Bronchial epithelial cell (primary cell): ENCODE results near the gene SPZ1. TPM values are rescaled to one million over a fixed set of nuclear protein-coding genes. Genes with fewer than 3 reads are reported as not detected.
"Not testable (repeated sequence)": the region's sequence is repeated elsewhere in the genome, so short reads cannot be mapped to it uniquely, and the experiment has no call there.

Source experiments
- DNase-seq: peaks from one replicate; pipeline ENCODE4 v3.0.0-alpha.2; 2010; ENCODE audit warnings: low read depth
- FAIRE-seq: peaks from 2 replicates; lab custom pipeline; 2011; peaks lifted over from hg19 to GRCh38; lab: Jason Lieb, UNC
- H3K27me3 ChIP-seq: 2 replicates; pipeline ENCODE4 v1.5.1; 2011; ENCODE audit warnings: low read length; ENCODE audit not compliant: control insufficient read depth, insufficient read depth
- H3K36me3 ChIP-seq: 2 replicates; pipeline ENCODE4 v1.5.1; 2011; ENCODE audit warnings: low read length; ENCODE audit not compliant: control insufficient read depth, insufficient read depth
- H3K4me3 ChIP-seq: 2 replicates; pipeline ENCODE4 v1.5.1; 2011; ENCODE audit warnings: mild to moderate bottlenecking, low read depth, low read length, control low read depth
- total RNA-seq: library from RNA; depleted of rRNA; stranded (reverse); fragments of >200 nt; gene quantifications from 2 replicates; pipeline ENCODE4 v1.2.1, GENCODE V29; 2014
- TF ChIP-seq, protein P1 (sequence below): IDR thresholded peaks from 2 replicates; pipeline ENCODE4 v1.5.1; 2011; ENCODE audit warnings: mild to moderate bottlenecking, moderate library complexity, low read length, control low read depth, inconsistent platforms; ENCODE audit not compliant: insufficient read depth, severe bottlenecking

The SPZ1 gene, protein sequence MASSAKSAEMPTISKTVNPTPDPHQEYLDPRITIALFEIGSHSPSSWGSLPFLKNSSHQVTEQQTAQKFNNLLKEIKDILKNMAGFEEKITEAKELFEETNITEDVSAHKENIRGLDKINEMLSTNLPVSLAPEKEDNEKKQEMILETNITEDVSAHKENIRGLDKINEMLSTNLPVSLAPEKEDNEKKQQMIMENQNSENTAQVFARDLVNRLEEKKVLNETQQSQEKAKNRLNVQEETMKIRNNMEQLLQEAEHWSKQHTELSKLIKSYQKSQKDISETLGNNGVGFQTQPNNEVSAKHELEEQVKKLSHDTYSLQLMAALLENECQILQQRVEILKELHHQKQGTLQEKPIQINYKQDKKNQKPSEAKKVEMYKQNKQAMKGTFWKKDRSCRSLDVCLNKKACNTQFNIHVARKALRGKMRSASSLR
- total RNA-seq: not detected in 2 replicates

GRCh38 chr5:80319702-80320101 lies at the start of gene SPZ1:
Gene SPZ1 (plus strand): TSS chr5:80320002. CDS start chr5:80320216, 214 bp downstream.
- no peak for DNase-seq
- TF ChIP-seq, protein P1, sequence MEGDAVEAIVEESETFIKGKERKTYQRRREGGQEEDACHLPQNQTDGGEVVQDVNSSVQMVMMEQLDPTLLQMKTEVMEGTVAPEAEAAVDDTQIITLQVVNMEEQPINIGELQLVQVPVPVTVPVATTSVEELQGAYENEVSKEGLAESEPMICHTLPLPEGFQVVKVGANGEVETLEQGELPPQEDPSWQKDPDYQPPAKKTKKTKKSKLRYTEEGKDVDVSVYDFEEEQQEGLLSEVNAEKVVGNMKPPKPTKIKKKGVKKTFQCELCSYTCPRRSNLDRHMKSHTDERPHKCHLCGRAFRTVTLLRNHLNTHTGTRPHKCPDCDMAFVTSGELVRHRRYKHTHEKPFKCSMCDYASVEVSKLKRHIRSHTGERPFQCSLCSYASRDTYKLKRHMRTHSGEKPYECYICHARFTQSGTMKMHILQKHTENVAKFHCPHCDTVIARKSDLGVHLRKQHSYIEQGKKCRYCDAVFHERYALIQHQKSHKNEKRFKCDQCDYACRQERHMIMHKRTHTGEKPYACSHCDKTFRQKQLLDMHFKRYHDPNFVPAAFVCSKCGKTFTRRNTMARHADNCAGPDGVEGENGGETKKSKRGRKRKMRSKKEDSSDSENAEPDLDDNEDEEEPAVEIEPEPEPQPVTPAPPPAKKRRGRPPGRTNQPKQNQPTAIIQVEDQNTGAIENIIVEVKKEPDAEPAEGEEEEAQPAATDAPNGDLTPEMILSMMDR: no peak
- H3K4me3 ChIP-seq: no peak within 1 kb of the TSS
- H3K36me3 ChIP-seq: no peaks in the 10 kb centered on the region
- H3K27me3 ChIP-seq: no peaks in the 10 kb centered on the region
- no peak for FAIRE-seq

GRCh38 chr5:80270543-80270942 lies 49.3 kb upstream of the SPZ1 start:
- H3K27me3 ChIP-seq, FAIRE-seq: not testable (repeated sequence)

GRCh38 chr5:80275347-80275746 lies 44.5 kb upstream of the SPZ1 start:
- peak; percentile 12 for DNase-seq
- Histone ChIP-seq H3K4me3 (no peak overlapping the region), H3K36me3 (no peaks in the 10 kb centered on the region), H3K27me3 (no peaks in the 10 kb centered on the region)
- FAIRE-seq: no peak
- TF ChIP-seq, protein P1: peak; percentile 9

More at GRCh38 chr5:80270543-80270942, 49.3 kb upstream of the SPZ1 start:
- not testable (repeated sequence) for H3K36me3 ChIP-seq, DNase-seq, H3K4me3 ChIP-seq

DNA sequence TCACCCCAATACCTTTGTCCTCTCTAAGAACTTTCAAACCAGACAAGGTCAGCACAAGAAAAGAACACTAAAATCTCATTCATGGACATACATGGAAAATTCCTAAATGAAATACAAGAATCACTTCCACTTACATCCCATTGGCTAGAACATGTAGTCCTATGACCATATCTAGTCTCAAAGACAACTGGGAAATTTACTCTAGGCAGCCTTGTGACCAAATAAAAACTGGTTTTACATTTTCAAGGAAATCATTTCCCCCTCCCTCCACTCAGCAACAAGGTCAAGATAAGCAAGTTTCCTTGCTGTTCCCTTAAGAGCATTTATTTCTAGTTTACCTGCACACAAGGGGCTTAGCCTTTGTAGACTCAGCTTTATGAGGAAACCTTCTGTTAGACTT lies 43.6 kb upstream of the SPZ1 start:
- FAIRE-seq (no peak), DNase-seq (no peak)
- H3K36me3 ChIP-seq: no peaks in the 10 kb centered on the region
- TF ChIP-seq, protein P1: no peak
- no peak overlapping the region for H3K4me3 ChIP-seq
- H3K27me3 ChIP-seq: no peaks in the 10 kb centered on the region

GRCh38 chr5:80277191-80277590 lies 42.6 kb upstream of the SPZ1 start:
- Histone ChIP-seq H3K4me3 (no peak overlapping the region), H3K36me3 (no peaks in the 10 kb centered on the region), H3K27me3 (no peaks in the 10 kb centered on the region)
- no peak for FAIRE-seq
- no peak for DNase-seq
- TF ChIP-seq, protein P1: no peak

- no peak for FAIRE-seq
- TF ChIP-seq, protein P1: no peak
- Histone ChIP-seq H3K27me3 (no peaks in the 10 kb centered on the region), H3K36me3 (no peaks in the 10 kb centered on the region), H3K4me3 (no peak overlapping the region)
- no peak for DNase-seq
Observed at GRCh38 chr5:80282054-80282453, 37.7 kb upstream of the SPZ1 start.
